Fibroblast of mammary gland (primary cell): ENCODE data around the gene ELFN1.

Experiments
- DNase-seq: peaks from one replicate; pipeline ENCODE4 v3.0.0-alpha.2; 2010; ENCODE audit warnings: low read depth
- H3K4me3 ChIP-seq: 2 replicates; pipeline ENCODE4 v1.5.1; 2011; ENCODE audit warnings: low read depth, mild to moderate bottlenecking, low read length, moderate library complexity; ENCODE audit not compliant: control insufficient read depth
- CTCF ChIP-seq: conservative IDR thresholded peaks from 2 replicates; pipeline ENCODE4 v1.5.1; 2011; ENCODE audit warnings: low read depth, low read length, inconsistent platforms; ENCODE audit not compliant: control insufficient read depth, insufficient read depth

The ELFN1 gene

GRCh38 chr7:1646391-1646790 lies 23.7 kb upstream of the ELFN1 start:
- no peak for TF ChIP-seq CTCF
- no peak for DNase-seq
- no peak overlapping the region for H3K4me3 ChIP-seq

GRCh38 chr7:1646957-1647891 lies 22.9 kb upstream of the ELFN1 start:
- H3K4me3 ChIP-seq = no peak overlapping the region
- TF ChIP-seq CTCF = no peak
- DNase-seq = peak; percentile 37

GRCh38 chr7:1647961-1648672 lies 22.0 kb upstream of the ELFN1 start:
- TF ChIP-seq CTCF = no peak
- no peak for DNase-seq
- no peak overlapping the region for H3K4me3 ChIP-seq

GRCh38 chr7:1649751-1650326 lies 20.2 kb upstream of the ELFN1 start:
- no peak overlapping the region for H3K4me3 ChIP-seq
- TF ChIP-seq CTCF = no peak
- DNase-seq = no peak

DNA sequence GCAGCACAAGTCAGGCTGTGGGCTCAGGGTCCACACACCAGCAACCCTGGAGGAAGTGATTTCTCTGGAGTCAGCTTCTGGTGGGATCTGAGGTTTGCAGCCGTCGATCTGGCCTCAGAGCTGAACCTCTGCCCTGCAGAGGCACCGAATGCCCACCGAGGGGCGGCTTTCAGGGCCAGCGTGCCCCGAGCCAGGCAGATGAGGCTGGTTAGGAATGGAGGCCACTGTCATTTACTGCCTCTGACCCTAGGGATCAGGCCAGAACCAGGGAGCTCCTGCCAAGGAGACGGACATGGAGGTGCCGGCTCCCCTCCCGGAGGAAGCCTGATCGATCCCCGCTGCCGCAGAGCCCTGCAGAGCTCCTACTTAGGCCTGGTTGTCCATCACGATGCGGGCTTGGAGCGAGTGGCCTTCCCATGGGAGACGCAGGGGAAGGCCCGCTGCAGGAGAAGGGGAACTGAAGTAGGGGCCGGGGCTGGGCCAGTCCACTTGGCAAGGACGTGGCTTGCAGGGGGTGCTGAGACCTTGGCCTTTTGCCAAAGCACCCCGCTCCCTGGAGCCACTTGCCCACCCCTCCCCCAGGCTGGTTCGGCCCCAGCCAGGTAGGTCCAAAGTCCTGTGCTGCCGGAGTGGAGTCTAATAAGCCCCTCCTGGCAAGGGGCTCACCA lies 19.6 kb upstream of the ELFN1 start:
- DNase-seq = no peak
- no peak overlapping the region for H3K4me3 ChIP-seq
- no peak for TF ChIP-seq CTCF

DNA sequence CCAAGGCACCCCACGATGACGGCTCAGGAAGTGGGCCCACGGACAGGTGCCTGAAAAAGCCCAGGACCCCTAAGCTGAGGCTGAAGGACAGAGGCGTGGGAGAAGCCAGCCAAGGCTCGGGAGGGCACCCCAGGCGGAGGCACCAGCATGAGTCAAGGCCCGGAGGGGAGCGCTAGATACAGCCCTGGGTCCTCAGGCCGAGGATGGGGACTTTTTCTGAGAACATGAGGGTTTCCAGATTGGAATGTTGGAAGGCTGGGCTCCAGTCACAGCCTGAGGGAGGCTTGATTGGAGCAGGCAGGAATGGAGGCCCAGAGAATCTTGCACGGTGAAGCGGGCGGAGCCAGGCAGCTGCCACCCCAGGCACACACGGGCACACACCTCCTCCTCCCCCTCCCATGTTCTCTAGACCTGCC lies 19.0 kb upstream of the ELFN1 start:
- TF ChIP-seq CTCF = no peak
- no peak for DNase-seq
- no peak overlapping the region for H3K4me3 ChIP-seq
